H9 (cell line): Measurements from ENCODE around the gene RHOV. TPM values are rescaled to one million over a fixed set of nuclear protein-coding genes. Genes with fewer than 3 reads are reported as not detected.

Experiments used
- DNase-seq: peaks from one replicate; pipeline ENCODE4 v3.0.0-alpha.2; 2017
- H2AFZ ChIP-seq: one replicate; pipeline ENCODE4 v1.6.1; 2013; ENCODE audit warnings: mild to moderate bottlenecking, low read length, control low read depth, moderate library complexity
- H2AK5ac ChIP-seq: 2 replicates; pipeline ENCODE4 v1.6.1; 2013; ENCODE audit warnings: low read length, control low read depth, mixed read lengths; ENCODE audit not compliant: insufficient read length
- H2BK120ac ChIP-seq: one replicate; pipeline ENCODE4 v1.6.1; 2013; ENCODE audit warnings: low read depth, mild to moderate bottlenecking, low read length, control low read depth, inconsistent platforms; ENCODE audit not compliant: poor library complexity, severe bottlenecking
- H2BK12ac ChIP-seq: 2 replicates; pipeline ENCODE4 v1.6.1; 2013; ENCODE audit warnings: low read length, control low read depth, mixed read lengths, low read depth; ENCODE audit not compliant: insufficient read length
- H2BK15ac ChIP-seq: 2 replicates; pipeline ENCODE4 v1.6.1; 2013; ENCODE audit warnings: low read depth, low read length, control low read depth
- H2BK20ac ChIP-seq: one replicate; pipeline ENCODE4 v1.6.1; 2013; ENCODE audit warnings: low read depth, mild to moderate bottlenecking, low read length, control low read depth, inconsistent platforms; ENCODE audit not compliant: poor library complexity, severe bottlenecking
- H2BK5ac ChIP-seq: 2 replicates; pipeline ENCODE4 v1.6.1; 2013; ENCODE audit warnings: low read length, control low read depth, mixed read lengths; ENCODE audit not compliant: insufficient read length
- H3K14ac ChIP-seq: 2 replicates; pipeline ENCODE4 v1.6.1; 2013; ENCODE audit warnings: low read length, control low read depth; ENCODE audit not compliant: insufficient read depth
- H3K18ac ChIP-seq: 2 replicates; pipeline ENCODE4 v1.6.1; 2013; ENCODE audit warnings: low read depth, mild to moderate bottlenecking, mixed read lengths, low read length, control low read depth; ENCODE audit not compliant: insufficient read length
- H3K23ac ChIP-seq: 2 replicates; pipeline ENCODE4 v1.6.1; 2013; ENCODE audit warnings: low read length, control low read depth, mixed read lengths, low read depth; ENCODE audit not compliant: insufficient read length
- H3K23me2 ChIP-seq: 2 replicates; pipeline ENCODE4 v1.6.1; 2013; ENCODE audit warnings: low read depth, mild to moderate bottlenecking, mixed read lengths, low read length, control low read depth; ENCODE audit not compliant: insufficient read length, poor library complexity, severe bottlenecking
- H3K27ac ChIP-seq: 2 replicates; pipeline ENCODE4 v1.5.1; 2013; ENCODE audit warnings: low read length, control low read depth, mixed read lengths, low read depth; ENCODE audit not compliant: insufficient read length
- H3K27me3 ChIP-seq: 2 replicates; pipeline ENCODE4 v1.6.1; 2013; ENCODE audit warnings: low read length, control low read depth, inconsistent platforms; ENCODE audit not compliant: insufficient read depth
- H3K4ac ChIP-seq: 2 replicates; pipeline ENCODE4 v1.6.1; 2013; ENCODE audit warnings: low read depth, mild to moderate bottlenecking, control low read depth, inconsistent platforms, low read length, moderate library complexity
- H3K4me1 ChIP-seq: 2 replicates; pipeline ENCODE4 v1.6.1; 2013; ENCODE audit warnings: low read length, control low read depth, inconsistent platforms; ENCODE audit not compliant: insufficient read depth
- H3K4me2 ChIP-seq: 2 replicates; pipeline ENCODE4 v1.6.1; 2013; ENCODE audit warnings: low read length, control low read depth, mixed read lengths; ENCODE audit not compliant: insufficient read length, insufficient read depth
- H3K56ac ChIP-seq: 2 replicates; pipeline ENCODE4 v1.6.1; 2013; ENCODE audit warnings: low read depth, mild to moderate bottlenecking, mixed read lengths, low read length, control low read depth; ENCODE audit not compliant: insufficient read length
- H3K79me1 ChIP-seq: 2 replicates; pipeline ENCODE4 v1.6.1; 2013; ENCODE audit warnings: low read depth, mild to moderate bottlenecking, moderate library complexity, low read length, control low read depth, inconsistent platforms; ENCODE audit not compliant: insufficient read depth, poor library complexity, severe bottlenecking
- H3K79me2 ChIP-seq: 2 replicates; pipeline ENCODE4 v1.6.1; 2013; ENCODE audit warnings: low read length, control low read depth, inconsistent platforms; ENCODE audit not compliant: insufficient read depth
- H3K9ac ChIP-seq: 2 replicates; pipeline ENCODE4 v1.6.1; 2013; ENCODE audit warnings: low read length, control low read depth, mixed read lengths; ENCODE audit not compliant: insufficient read length; ENCODE audit errors: extremely low read depth
- H3K9me3 ChIP-seq: one replicate; pipeline ENCODE4 v1.6.1; 2013; ENCODE audit warnings: low read depth, low read length, inconsistent platforms; ENCODE audit not compliant: control insufficient read depth
- H3T11ph ChIP-seq: one replicate; pipeline ENCODE4 v1.6.1; 2013; ENCODE audit warnings: mild to moderate bottlenecking, low read length, control low read depth, inconsistent platforms
- H4K20me1 ChIP-seq: one replicate; pipeline ENCODE4 v1.6.1; 2013; ENCODE audit not compliant: control insufficient read depth, insufficient read length, insufficient read depth
- H4K5ac ChIP-seq: 2 replicates; pipeline ENCODE4 v1.6.1; 2013; ENCODE audit warnings: low read depth, mild to moderate bottlenecking, mixed read lengths, low read length, control low read depth; ENCODE audit not compliant: insufficient read length
- H4K8ac ChIP-seq: replicated peaks from 2 replicates; pipeline ENCODE4 v1.6.1; 2013; ENCODE audit warnings: low read length, control low read depth, mixed read lengths, low read depth; ENCODE audit not compliant: insufficient read length
- H4K91ac ChIP-seq: 2 replicates; pipeline ENCODE4 v1.6.1; 2013; ENCODE audit warnings: low read depth, mild to moderate bottlenecking, moderate library complexity, mixed read lengths, low read length, control low read depth; ENCODE audit not compliant: insufficient read length
- H3K27ac Mint-ChIP-seq, 3 experiments: 2 replicates in 2 of 3; 3 replicates in 1 of 3; pipeline ENCODE4 v1.8.0; 2020 to 2021; ENCODE audit warnings: mixed read lengths in 3 of 3, mild to moderate bottlenecking in 1 of 3, moderate library complexity in 1 of 3
- H3K27me3 Mint-ChIP-seq: 2 replicates; pipeline ENCODE4 v1.8.0; 2021; ENCODE audit warnings: low read depth, mild to moderate bottlenecking, moderate library complexity, mixed read lengths
- H3K36me3 Mint-ChIP-seq, 3 experiments: 2 replicates in 2 of 3; 3 replicates in 1 of 3; pipeline ENCODE4 v1.8.0; 2020 to 2021; ENCODE audit warnings: low read depth in 3 of 3, mixed read lengths in 3 of 3; ENCODE audit not compliant: insufficient read depth in 1 of 3
- H3K4me1 Mint-ChIP-seq, 2 experiments: 2 replicates each; pipeline ENCODE4 v1.8.0; 2020; ENCODE audit warnings: mixed read lengths in 2 of 2
- H3K4me3 Mint-ChIP-seq, 2 experiments: 2 replicates in 1 of 2; 3 replicates in 1 of 2; pipeline ENCODE4 v1.8.0; 2020 to 2021; ENCODE audit warnings: mild to moderate bottlenecking in 2 of 2, mixed read lengths in 2 of 2, moderate library complexity in 1 of 2
- H3K9me3 Mint-ChIP-seq, 2 experiments: 2 replicates in 1 of 2; 3 replicates in 1 of 2; pipeline ENCODE4 v1.8.0; 2020; ENCODE audit warnings: mild to moderate bottlenecking in 2 of 2, mixed read lengths in 2 of 2, moderate library complexity in 1 of 2
- CTCF ChIP-seq: fragments of 200-600 bp; sonication (generic); conservative IDR thresholded peaks from 3 replicates; pipeline ENCODE4 v1.8.0; 2021; ENCODE audit warnings: antibody characterized with exemption, mild to moderate bottlenecking
- WGBS: extraction: QIAGEN DNeasy Blood & Tissue Kit; methylation state at CpG from one replicate; pipeline ENCODE4 v1.1.7; 2013; ENCODE audit warnings: missing lambda C conversion rate, low lambda C conversion rate, mixed read lengths; ENCODE audit not compliant: insufficient read length; ENCODE audit errors: extremely low coverage; 5-methylcytosine and 5-hydroxymethylcytosine counted together
- total RNA-seq: library from RNA; stranded (reverse); gene quantifications from 2 replicates; pipeline ENCODE4 v1.2.1, GENCODE V29; 2021

Gene RHOV
- total RNA-seq, 1 experiment from 2014 or later, result 3.9 TPM

DNA sequence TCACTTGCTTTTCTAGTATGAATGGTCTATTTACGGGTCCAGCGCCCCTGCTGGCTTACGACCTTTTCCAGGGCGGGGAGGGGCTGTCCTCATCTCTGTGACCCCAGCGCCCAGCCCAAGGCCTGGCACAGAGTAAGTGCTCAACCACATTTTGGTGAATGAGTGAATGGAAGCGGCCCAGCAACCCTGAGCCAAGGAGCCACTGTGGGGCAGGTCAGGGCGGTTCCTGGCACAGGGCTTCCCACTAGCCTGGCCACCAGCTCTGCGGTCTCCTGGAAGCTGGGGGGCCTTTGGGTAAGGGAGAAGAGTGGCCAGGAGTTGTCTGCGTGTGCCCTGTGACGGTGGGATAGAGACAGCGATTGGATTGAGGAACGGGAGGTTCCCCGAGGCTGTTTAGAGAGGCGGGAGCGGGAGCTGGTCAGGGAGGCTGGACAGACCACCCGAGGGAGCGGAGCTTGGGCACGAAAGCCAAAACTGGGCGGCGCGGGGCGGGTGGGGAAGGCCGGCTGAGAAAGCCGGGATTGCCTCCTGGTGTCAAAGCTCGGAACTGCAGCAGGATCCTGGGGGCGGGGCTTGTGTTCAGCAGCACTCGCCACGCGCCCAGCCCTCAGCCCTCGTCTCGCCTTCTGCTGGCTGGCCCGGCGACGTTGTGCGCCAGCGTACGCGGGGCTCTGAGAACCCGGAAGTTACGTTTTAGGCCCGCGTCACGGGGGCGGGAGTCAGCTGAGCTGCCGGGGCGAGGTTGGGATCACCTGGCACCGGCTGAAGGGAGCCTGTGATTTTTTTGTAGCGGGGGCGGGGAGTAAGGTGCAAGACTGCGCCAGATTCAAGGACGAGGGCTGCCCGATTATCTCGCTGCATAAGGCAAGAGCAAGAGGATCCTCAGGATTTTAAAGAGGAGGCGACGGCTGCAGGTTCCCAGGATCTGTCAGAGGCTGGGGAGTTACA lies 20.0 kb upstream of the RHOV start, which contains the start of gene VPS18:
TSS of gene VPS18 (plus strand) at position 718 of the 948 bp plus-strand sequence. CDS start 319 bp downstream, outside the sequence.
- peaks cover 2% of the 10 kb centered on the region for H3K79me1 ChIP-seq
- H3K23me2 ChIP-seq, result peaks cover 11% of the 10 kb centered on the region
- H3K14ac ChIP-seq, result peak within 1 kb of the TSS; percentile 91
- Mint-ChIP-seq H3K4me1 (peaks cover 10 to 17% of the 10 kb centered on the region in 2 experiments), H3K4me3 (peak within 1 kb of the TSS; percentile 92 to 97), H3K9me3 (no peaks in the 10 kb centered on the region; a peak in 1 of 5 replicates), H3K27me3 (peaks cover 23% of the 10 kb centered on the region), H3K27ac (peak within 1 kb of the TSS; percentile 98 to 99 (median 99)), H3K36me3 (peaks cover 13 to 36% (median 33%) of the 10 kb centered on the region in 3 experiments; a peak in 6 of 7 replicates)
- no peaks in the 10 kb centered on the region for H4K20me1 ChIP-seq
- no peak within 1 kb of the TSS for H2BK5ac ChIP-seq
- H2BK12ac ChIP-seq, result no peak within 1 kb of the TSS
- no peak within 1 kb of the TSS for H4K8ac ChIP-seq
- H2BK120ac ChIP-seq, result no peak within 1 kb of the TSS
- H3K9me3 ChIP-seq, result no peaks in the 10 kb centered on the region
- H3K79me2 ChIP-seq, result peaks cover 7% of the 10 kb centered on the region
- peak within 1 kb of the TSS; percentile 84 for H3K18ac ChIP-seq
- H2BK15ac ChIP-seq, result no peak within 1 kb of the TSS
- no peak within 1 kb of the TSS for H2BK20ac ChIP-seq
- peak within 1 kb of the TSS; percentile 90 for H3K9ac ChIP-seq
- no peak within 1 kb of the TSS for H3K4ac ChIP-seq
- H3T11ph ChIP-seq, result no peak within 1 kb of the TSS
- peak within 1 kb of the TSS; percentile 90 for H3K4me2 ChIP-seq
- TF ChIP-seq CTCF, result peak; percentile 89
- no peak within 1 kb of the TSS for H3K27ac ChIP-seq
- DNase-seq, result peak; percentile 98
- no peaks in the 10 kb centered on the region for H3K27me3 ChIP-seq
- no peak within 1 kb of the TSS for H3K56ac ChIP-seq
- WGBS, result no CpG with 5 or more reads among the region's 55 CpGs
- peak within 1 kb of the TSS; percentile 34 for H4K5ac ChIP-seq
- no peak within 1 kb of the TSS for H2AK5ac ChIP-seq
- H4K91ac ChIP-seq, result no peak within 1 kb of the TSS
- H3K23ac ChIP-seq, result no peak within 1 kb of the TSS
- H2AFZ ChIP-seq, result no peak within 1 kb of the TSS
- H3K4me1 ChIP-seq, result no peaks in the 10 kb centered on the region; the same call in 1 of the 2 replicates
